GM12801 (cell line): Measurements from ENCODE around the gene NDEL1.

Source experiments
- CTCF ChIP-seq: IDR thresholded peaks from one replicate; pipeline ENCODE4 v1.5.1; 2011; ENCODE audit warnings: control low read depth; ENCODE audit not compliant: insufficient read length; ENCODE audit errors: extremely low read depth

The NDEL1 gene

GRCh38 chr17:8475227-8475626 is 39.5 kb downstream of the NDEL1 start:
- TF ChIP-seq CTCF, result no peak

- TF ChIP-seq CTCF, result no peak
Measured at GRCh38 chr17:8475781-8476180, 40.1 kb downstream of the NDEL1 start.

- no peak for TF ChIP-seq CTCF
Measured at GRCh38 chr17:8476741-8477140, 41.1 kb downstream of the NDEL1 start.

- no peak for TF ChIP-seq CTCF
Measured at GRCh38 chr17:8477171-8477570, 41.5 kb downstream of the NDEL1 start.

GRCh38 chr17:8477715-8478441 is 42.2 kb downstream of the NDEL1 start:
- no peak for TF ChIP-seq CTCF

GRCh38 chr17:8479431-8479947 is 43.8 kb downstream of the NDEL1 start:
- TF ChIP-seq CTCF, result no peak

GRCh38 chr17:8480011-8480976 is 44.6 kb downstream of the NDEL1 start:
- no peak for TF ChIP-seq CTCF
